Activated CD8-positive, alpha-beta T cell treated with anti-CD3 and anti-CD28 coated beads, Interleukin-2, amount 10 ng/mL, durations not matched to agents 7 days and 5 days (primary cell): ENCODE measurements around the gene RYR3. TPM values are rescaled to one million over a fixed set of nuclear protein-coding genes. Genes with fewer than 3 reads are reported as not detected.

ENCODE experiments used
- ATAC-seq: fragments of 150-1000 bp; cut with Tn5 transposase; one replicate; pipeline ENCODE4 v1.10.0; 2021; ENCODE audit warnings: moderate library complexity
- CTCF ChIA-PET: fragments of 350-600 bp; sonication (Branson Sonifier 250); formaldehyde crosslinking; loops from one replicate; lab custom pipeline; 2021; ENCODE audit warnings: antibody characterized with exemption; lab: Charles Lee
- POLR2A ChIA-PET: fragments of 350-600 bp; sonication (Branson Sonifier 250); formaldehyde crosslinking; loops from one replicate; lab custom pipeline; 2021; ENCODE audit warnings: antibody characterized with exemption; lab: Charles Lee
- DNase-seq: peaks from one replicate; pipeline ENCODE4 v3.0.0-alpha.2; 2020
- H3K27ac Mint-ChIP-seq: one replicate; pipeline ENCODE4 v1.8.0; 2021; ENCODE audit warnings: mild to moderate bottlenecking, mixed read lengths
- H3K27me3 Mint-ChIP-seq: one replicate; pipeline ENCODE4 v1.8.0; 2021; ENCODE audit warnings: low read depth, mixed read lengths
- H3K36me3 Mint-ChIP-seq: one replicate; pipeline ENCODE4 v1.8.0; 2021; ENCODE audit warnings: low read depth, mixed read lengths
- H3K4me1 Mint-ChIP-seq: one replicate; pipeline ENCODE4 v1.8.0; 2021; ENCODE audit warnings: low read depth, mixed read lengths
- H3K4me3 Mint-ChIP-seq: one replicate; pipeline ENCODE4 v1.8.0; 2021; ENCODE audit warnings: mild to moderate bottlenecking, mixed read lengths
- H3K9me3 Mint-ChIP-seq: one replicate; pipeline ENCODE4 v1.8.0; 2022; ENCODE audit warnings: mixed read lengths; ENCODE audit not compliant: insufficient read depth
- total RNA-seq, 2 experiments: library from RNA; stranded (reverse); gene quantifications; one replicate each; pipeline ENCODE4 v1.2.3, GENCODE V29; 2021

RYR3 gene
- total RNA-seq, 2 experiments from 2014 or later, result not detected

DNA sequence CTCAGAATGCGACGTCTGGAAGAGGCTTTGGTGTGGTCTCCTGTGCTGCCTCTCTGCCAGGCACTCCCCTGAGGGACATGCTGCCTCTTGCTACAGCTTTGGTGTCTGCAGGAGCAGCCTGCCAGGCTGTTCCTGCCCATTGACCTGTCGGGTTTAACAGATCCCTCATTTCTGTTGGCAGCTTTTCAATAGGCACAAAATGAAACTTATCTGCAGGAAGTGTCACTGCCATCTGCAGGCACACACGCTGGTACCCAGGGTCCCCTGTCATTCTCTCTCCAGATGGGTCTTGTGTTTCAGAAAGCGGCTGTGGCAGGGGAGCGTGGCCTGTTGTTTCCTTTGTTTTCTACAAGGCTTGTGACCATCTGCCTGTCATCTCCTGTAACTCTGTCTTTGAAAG, 329.2 kb downstream of the RYR3 start:
- Mint-ChIP-seq H3K36me3 (no peaks in the 10 kb centered on the region), H3K4me3 (no peak overlapping the region), H3K27ac (no peak overlapping the region), H3K27me3 (peaks cover 10% of the 10 kb centered on the region), H3K9me3 (no peaks in the 10 kb centered on the region), H3K4me1 (no peaks in the 10 kb centered on the region)
- ChIA-PET POLR2A (no interaction called here), CTCF (no interaction called here)
- DNase-seq, result no peak
- ATAC-seq, result no peak

DNA sequence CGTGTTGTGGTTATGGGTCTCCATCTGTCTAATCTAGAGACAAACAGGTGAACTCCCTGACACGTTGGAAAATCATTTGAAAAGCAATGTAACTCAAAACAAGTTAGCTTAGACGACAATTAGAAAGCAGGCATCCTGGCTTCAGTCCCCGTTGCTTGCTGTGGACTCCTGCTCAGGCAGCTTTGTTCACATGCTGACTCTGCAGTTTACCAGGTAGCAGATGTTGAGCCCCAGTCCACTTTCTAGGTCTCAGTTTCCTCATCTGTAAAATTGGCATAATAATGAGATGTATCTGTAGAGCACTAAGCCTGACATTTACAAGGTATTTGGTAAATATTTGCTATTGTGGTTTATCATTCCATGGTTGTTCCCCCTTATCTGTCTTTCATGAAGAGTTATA, 330.3 kb downstream of the RYR3 start:
- Mint-ChIP-seq H3K9me3 (no peaks in the 10 kb centered on the region), H3K36me3 (no peaks in the 10 kb centered on the region), H3K27me3 (peaks cover 10% of the 10 kb centered on the region), H3K27ac (no peak overlapping the region), H3K4me1 (no peaks in the 10 kb centered on the region), H3K4me3 (no peak overlapping the region)
- POLR2A ChIA-PET, result no interaction called here
- CTCF ChIA-PET, result interaction anchor here (1.1 kb wide), 1 partner anchor 96 kb away, joined by 3 read pairs; no protein-coding TSS in a partner anchor
- DNase-seq, result no peak
- ATAC-seq, result no peak

DNA sequence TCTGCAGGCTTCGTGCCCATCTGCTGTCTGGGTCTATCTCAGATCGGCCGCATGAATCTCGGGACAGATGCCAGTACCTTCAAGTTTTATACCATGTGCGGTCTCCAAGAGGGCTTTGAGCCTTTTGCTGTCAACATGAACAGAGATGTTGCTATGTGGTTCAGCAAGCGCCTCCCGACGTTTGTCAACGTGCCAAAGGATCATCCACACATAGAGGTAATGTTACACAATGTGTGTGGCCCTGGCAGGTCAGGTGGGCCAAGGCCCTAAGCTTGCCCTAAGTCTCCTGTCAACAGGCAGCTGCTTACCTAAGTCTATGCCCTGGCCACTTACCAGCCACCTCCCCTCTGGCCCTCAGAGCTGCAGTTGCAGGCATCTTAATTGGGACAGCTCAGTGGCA, 333.5 kb downstream of the RYR3 start:
- POLR2A ChIA-PET, result no interaction called here
- peaks cover 8% of the 10 kb centered on the region for H3K27me3 Mint-ChIP-seq
- no peaks in the 10 kb centered on the region for H3K9me3 Mint-ChIP-seq
- no peaks in the 10 kb centered on the region for H3K4me1 Mint-ChIP-seq
- no peak overlapping the region for H3K4me3 Mint-ChIP-seq
- CTCF ChIA-PET, result no interaction called here
- no peaks in the 10 kb centered on the region for H3K36me3 Mint-ChIP-seq
- no peak overlapping the region for H3K27ac Mint-ChIP-seq
- DNase-seq (no peak), ATAC-seq (no peak)

DNA sequence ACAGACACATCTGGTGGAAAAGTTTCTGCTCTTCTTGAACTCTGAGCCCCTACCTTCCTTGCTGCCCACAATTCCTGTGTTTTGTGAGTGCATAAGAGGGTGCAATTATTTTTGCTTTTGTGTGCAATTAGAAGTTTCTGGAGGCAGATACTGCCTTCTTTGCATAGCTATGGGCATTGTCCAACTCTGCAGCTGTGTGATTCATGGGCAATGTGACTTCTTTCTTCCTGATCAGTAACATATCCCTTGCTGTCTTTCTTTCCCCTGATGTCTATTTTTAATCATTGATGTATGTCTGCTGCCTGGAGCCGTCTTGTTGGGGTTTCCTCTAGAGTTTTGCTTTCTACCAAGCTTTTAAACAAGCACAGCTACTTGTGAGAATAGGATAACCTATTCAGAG, 336.0 kb downstream of the RYR3 start:
- Mint-ChIP-seq H3K27ac (no peak overlapping the region), H3K27me3 (no peaks in the 10 kb centered on the region), H3K4me3 (no peak overlapping the region), H3K9me3 (no peaks in the 10 kb centered on the region), H3K36me3 (no peaks in the 10 kb centered on the region), H3K4me1 (no peaks in the 10 kb centered on the region)
- ATAC-seq (no peak), DNase-seq (no peak)
- POLR2A ChIA-PET, result no interaction called here
- CTCF ChIA-PET, result no interaction called here

DNA sequence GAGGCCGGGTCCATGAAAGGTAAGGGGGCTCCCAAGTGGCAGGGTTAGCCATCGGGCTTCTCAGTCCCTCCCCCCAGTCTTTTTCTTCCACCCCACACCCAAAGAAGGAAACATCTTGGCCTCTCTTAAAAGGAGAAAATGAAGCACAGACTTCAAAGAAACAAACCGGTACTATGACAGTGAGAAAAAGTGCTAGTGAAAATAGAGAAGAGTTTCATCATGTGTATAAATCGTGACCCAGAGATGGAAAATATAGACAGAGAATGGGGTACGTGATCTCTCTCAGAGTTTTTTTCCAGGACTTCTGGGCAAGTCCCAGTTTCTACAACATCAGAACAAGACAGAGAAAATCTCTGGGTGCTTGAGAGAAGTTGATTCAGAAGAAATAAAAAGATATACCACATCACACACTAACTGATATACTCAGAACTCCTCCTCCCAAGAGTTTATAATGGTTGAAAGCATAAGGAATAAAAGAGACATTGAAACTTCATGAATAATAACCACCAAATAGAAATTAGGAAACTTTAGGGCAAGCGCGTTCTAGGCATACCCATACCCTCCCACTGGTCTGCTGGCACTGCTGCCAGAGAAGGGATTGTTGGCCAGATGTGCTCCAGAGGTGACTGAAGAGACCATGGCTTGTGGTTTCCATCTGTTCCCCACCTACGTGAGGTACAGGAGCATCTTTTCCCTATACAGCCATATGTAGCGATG, 338.6 kb downstream of the RYR3 start:
- DNase-seq (no peak), ATAC-seq (no peak)
- no peak overlapping the region for H3K27ac Mint-ChIP-seq

DNA sequence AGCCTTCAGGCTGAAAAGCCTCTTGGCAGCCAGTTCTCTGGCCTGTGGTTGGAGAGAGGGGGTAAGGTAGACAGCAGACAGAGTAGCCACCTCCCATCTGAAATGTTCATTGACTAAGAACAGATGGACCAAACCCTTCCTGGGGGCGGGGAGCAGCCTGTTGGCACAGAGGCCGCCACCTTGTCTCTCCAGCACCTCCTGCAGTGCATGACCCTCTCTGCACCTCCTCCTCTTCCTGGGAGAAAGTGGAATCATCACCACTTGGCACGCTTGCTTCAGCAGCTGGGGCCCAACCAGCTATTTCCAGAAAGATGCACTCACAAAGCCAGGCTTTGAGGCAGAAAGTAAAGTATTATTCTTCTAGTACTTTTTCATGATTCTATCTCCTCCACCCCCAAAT, 344.1 kb downstream of the RYR3 start:
- Mint-ChIP-seq H3K27ac (no peak overlapping the region), H3K27me3 (no peaks in the 10 kb centered on the region), H3K9me3 (no peaks in the 10 kb centered on the region), H3K4me1 (no peaks in the 10 kb centered on the region), H3K36me3 (no peaks in the 10 kb centered on the region), H3K4me3 (no peak overlapping the region)
- ChIA-PET CTCF (no interaction called here), POLR2A (no interaction called here)
- no peak for ATAC-seq
- no peak for DNase-seq

More for the DNA sequence above, 338.6 kb downstream of the RYR3 start:
- CTCF ChIA-PET, result no interaction called here
- Mint-ChIP-seq H3K9me3 (no peaks in the 10 kb centered on the region), H3K4me1 (no peaks in the 10 kb centered on the region), H3K36me3 (no peaks in the 10 kb centered on the region), H3K27me3 (no peaks in the 10 kb centered on the region), H3K4me3 (no peak overlapping the region)
- POLR2A ChIA-PET, result no interaction called here

DNA sequence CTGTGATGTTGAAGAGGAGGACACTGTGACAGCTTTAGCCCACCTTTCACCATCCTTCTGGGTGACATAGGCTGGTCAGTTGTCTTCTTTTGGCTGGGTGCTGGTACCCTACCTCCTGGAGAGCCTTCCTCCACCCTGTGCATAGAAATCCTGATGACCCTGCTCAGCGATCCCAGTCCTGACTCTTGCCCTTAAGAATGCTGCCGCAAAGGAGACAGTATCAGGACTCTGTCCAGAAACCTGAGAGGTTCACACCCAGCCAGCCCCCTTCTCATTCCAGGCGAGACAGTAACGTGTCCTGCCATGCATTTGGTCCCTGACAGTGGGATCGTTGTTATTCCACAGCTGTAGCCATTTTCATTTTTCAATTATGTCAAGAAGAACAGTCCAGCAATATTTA, 344.7 kb downstream of the RYR3 start:
- ChIA-PET POLR2A (no interaction called here), CTCF (no interaction called here)
- DNase-seq, result no peak
- no peaks in the 10 kb centered on the region for H3K9me3 Mint-ChIP-seq
- no peaks in the 10 kb centered on the region for H3K36me3 Mint-ChIP-seq
- H3K4me1 Mint-ChIP-seq, result no peaks in the 10 kb centered on the region
- no peak overlapping the region for H3K4me3 Mint-ChIP-seq
- no peak for ATAC-seq
- H3K27ac Mint-ChIP-seq, result no peak overlapping the region
- H3K27me3 Mint-ChIP-seq, result no peaks in the 10 kb centered on the region

DNA sequence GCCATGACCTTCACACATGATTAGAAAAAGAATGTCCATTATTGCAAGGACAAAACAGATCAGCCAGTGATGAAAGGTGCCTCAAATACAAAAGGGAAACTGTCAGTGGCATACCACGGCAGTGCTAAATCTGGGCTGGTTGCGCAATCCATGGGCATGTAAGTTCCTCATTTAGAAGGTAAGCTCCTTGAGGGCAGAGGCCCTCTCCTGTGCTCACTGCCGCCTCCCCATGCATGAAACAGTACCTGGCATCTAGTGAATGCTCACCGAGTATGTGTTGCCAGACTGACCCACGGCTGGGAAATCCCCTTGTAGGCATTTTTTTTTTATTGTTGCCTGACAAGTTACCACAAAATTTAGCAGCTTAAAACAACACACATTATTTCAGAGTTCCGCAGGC, 345.4 kb downstream of the RYR3 start:
- no peak for ATAC-seq
- H3K4me3 Mint-ChIP-seq, result no peak overlapping the region
- no peaks in the 10 kb centered on the region for H3K4me1 Mint-ChIP-seq
- ChIA-PET POLR2A (no interaction called here), CTCF (interaction anchor here (0.7 kb wide), 1 partner anchor 13 kb away, joined by 3 read pairs; no protein-coding TSS in a partner anchor)
- H3K27ac Mint-ChIP-seq, result no peak overlapping the region
- H3K27me3 Mint-ChIP-seq, result no peaks in the 10 kb centered on the region
- H3K9me3 Mint-ChIP-seq, result no peaks in the 10 kb centered on the region
- no peak for DNase-seq
- no peaks in the 10 kb centered on the region for H3K36me3 Mint-ChIP-seq

DNA sequence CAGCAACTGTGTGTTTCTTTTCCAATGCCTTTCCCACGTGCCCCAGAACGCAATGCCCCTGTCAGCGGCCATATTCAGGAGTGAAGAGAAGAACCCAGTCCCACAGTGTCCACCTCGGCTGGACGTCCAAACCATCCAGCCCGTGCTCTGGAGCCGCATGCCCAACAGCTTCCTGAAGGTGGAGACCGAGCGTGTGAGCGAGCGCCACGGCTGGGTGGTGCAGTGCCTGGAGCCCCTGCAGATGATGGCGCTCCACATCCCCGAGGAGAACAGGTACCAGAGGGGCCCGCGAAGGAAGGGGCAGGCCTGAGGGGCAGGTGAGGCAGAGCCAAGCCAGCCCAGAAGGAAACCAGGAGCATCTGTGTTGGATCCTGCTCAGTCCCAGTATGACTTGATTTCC, 349.4 kb downstream of the RYR3 start:
- CTCF ChIA-PET, result no interaction called here
- Mint-ChIP-seq H3K36me3 (no peaks in the 10 kb centered on the region), H3K4me1 (no peaks in the 10 kb centered on the region), H3K27ac (no peak overlapping the region), H3K9me3 (no peaks in the 10 kb centered on the region), H3K27me3 (no peaks in the 10 kb centered on the region), H3K4me3 (no peak overlapping the region)
- ATAC-seq (no peak), DNase-seq (no peak)
- POLR2A ChIA-PET, result no interaction called here

DNA sequence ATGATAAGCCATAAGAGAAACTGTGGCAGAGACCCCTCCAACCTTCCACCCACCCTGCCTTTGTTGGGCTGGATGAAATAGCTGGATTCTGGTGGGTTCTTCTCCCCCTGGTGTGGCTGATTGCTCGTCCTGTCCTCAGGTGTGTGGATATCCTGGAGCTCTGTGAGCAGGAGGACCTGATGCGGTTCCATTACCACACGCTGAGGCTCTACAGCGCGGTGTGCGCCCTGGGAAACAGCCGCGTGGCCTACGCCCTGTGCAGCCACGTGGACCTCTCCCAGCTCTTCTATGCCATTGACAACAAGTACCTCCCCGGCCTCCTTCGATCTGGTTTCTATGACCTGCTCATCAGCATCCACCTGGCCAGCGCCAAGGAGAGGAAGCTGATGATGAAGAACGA, 351.2 kb downstream of the RYR3 start:
- no peak overlapping the region for H3K4me3 Mint-ChIP-seq
- no peaks in the 10 kb centered on the region for H3K36me3 Mint-ChIP-seq
- ChIA-PET POLR2A (no interaction called here), CTCF (no interaction called here)
- no peaks in the 10 kb centered on the region for H3K4me1 Mint-ChIP-seq
- no peak overlapping the region for H3K27ac Mint-ChIP-seq
- ATAC-seq (no peak), DNase-seq (no peak)
- no peaks in the 10 kb centered on the region for H3K9me3 Mint-ChIP-seq
- H3K27me3 Mint-ChIP-seq, result no peaks in the 10 kb centered on the region

DNA sequence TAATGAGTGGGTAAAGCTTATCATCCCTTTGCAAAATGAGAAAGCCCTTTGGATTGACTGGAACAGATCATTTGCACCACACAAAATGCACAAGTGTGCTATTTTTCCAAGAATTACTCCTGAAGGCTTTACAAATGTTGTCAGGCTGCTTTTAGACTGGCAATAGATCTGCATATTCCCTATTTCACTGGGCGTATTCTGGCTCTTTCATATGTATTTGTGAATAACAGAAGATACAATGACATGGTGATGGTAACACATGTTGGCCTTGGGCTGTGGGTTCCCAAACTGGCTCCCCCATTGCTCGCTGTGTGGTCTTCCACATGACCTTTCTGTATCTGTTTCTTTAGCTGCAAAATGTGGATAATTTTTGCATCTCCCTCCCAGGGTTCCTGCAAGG, 354.2 kb downstream of the RYR3 start:
- Mint-ChIP-seq H3K4me3 (no peak overlapping the region), H3K36me3 (no peaks in the 10 kb centered on the region), H3K27ac (no peak overlapping the region), H3K9me3 (no peaks in the 10 kb centered on the region), H3K27me3 (no peaks in the 10 kb centered on the region), H3K4me1 (no peaks in the 10 kb centered on the region)
- ATAC-seq, result no peak
- CTCF ChIA-PET, result no interaction called here
- no peak for DNase-seq
- POLR2A ChIA-PET, result no interaction called here

DNA sequence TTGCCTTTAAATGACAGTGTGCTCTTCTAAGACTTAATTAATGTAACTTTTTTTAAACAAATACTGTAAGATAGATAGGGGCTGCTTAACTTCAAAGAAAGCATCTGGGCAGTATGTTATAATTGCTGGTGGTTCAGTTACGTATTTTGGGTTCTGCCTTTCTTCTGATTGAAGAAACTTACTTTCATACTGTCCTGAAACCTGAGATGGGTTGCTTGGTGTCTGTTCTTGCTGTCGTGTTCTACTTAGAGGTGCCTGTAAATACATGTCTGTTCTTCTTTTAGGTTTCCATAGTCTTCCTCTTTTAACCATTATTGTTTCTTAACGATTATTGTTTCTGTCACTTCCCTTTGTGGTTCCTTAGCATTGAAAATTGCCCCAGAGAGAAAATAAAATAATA, 359.8 kb downstream of the RYR3 start:
- H3K9me3 Mint-ChIP-seq, result no peaks in the 10 kb centered on the region
- H3K4me1 Mint-ChIP-seq, result no peaks in the 10 kb centered on the region
- POLR2A ChIA-PET, result no interaction called here
- no peak overlapping the region for H3K27ac Mint-ChIP-seq
- no peak overlapping the region for H3K4me3 Mint-ChIP-seq
- ATAC-seq, result no peak
- H3K36me3 Mint-ChIP-seq, result no peaks in the 10 kb centered on the region
- CTCF ChIA-PET, result no interaction called here
- peaks cover 2% of the 10 kb centered on the region for H3K27me3 Mint-ChIP-seq
- no peak for DNase-seq

DNA sequence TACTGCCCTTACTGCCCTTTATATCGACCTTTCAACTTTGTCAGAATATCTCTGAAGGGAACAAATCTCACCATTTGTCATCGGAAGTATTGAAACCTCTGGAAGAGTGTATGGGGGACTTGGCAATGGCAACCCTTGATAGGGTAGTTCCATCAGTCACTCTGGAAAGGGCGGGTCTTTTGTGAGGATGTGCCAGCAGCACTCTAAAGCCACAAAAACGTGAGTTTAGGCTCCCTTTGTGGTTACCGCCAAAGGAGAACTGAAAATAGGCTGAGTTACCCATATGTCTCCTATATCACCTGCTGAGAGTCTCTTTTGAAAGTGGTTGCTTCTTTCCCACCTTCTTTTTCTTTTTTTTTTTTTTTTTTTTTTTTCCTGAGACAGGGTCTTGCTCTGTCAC, 360.7 kb downstream of the RYR3 start:
- H3K27ac Mint-ChIP-seq, result no peak overlapping the region
- ChIA-PET POLR2A (no interaction called here), CTCF (no interaction called here)
- peaks cover 2% of the 10 kb centered on the region for H3K27me3 Mint-ChIP-seq
- H3K4me1 Mint-ChIP-seq, result no peaks in the 10 kb centered on the region
- DNase-seq, result no peak
- no peak for ATAC-seq
- H3K4me3 Mint-ChIP-seq, result no peak overlapping the region
- no peaks in the 10 kb centered on the region for H3K9me3 Mint-ChIP-seq
- no peaks in the 10 kb centered on the region for H3K36me3 Mint-ChIP-seq
